Breast epithelium (tissue), 4 donors: ENCODE data around the gene LIPG. TPM values are rescaled to one million over a fixed set of nuclear protein-coding genes. Genes with fewer than 3 reads are reported as not detected.
"Not testable (repeated sequence)": the region's sequence is repeated elsewhere in the genome, so short reads cannot be mapped to it uniquely, and the experiment has no call there.

Experiments used
- DNase-seq, 2 donors: peaks; one replicate each; pipeline ENCODE4 v3.0.0-alpha.2; 2019; ENCODE audit warnings: low spot score in 2 of 2
- H3K27ac ChIP-seq, 2 donors: fragments of 200-600 bp; sonication (generic) in 1 of 2; one replicate each; pipeline ENCODE4 v1.5.1; 2016 to 2019; ENCODE audit warnings: mild to moderate bottlenecking in 1 of 2
- H3K27me3 ChIP-seq, 2 donors: fragments of 200-600 bp; sonication (generic) in 1 of 2; one replicate each; pipeline versions ENCODE4 v1.5.1 to v1.6.0; 2017 to 2019; ENCODE audit warnings: control low read depth in 1 of 2, mild to moderate bottlenecking in 1 of 2
- H3K36me3 ChIP-seq: fragments of 200-600 bp; one replicate; pipeline ENCODE4 v1.5.1; 2019
- H3K4me1 ChIP-seq, 2 donors: fragments of 200-600 bp; sonication (generic); one replicate each; pipeline ENCODE4 v1.5.1; 2016 to 2019; ENCODE audit warnings: control low read depth in 1 of 2
- H3K4me3 ChIP-seq, 3 donors: fragments of 200-600 bp; sonication (generic); 1 replicate in 2 of 3; 2 replicates in 1 of 3; pipeline ENCODE4 v1.5.1; 2016 to 2019; ENCODE audit warnings: mild to moderate bottlenecking in 3 of 3, moderate library complexity in 2 of 3
- H3K9me3 ChIP-seq, 2 donors: fragments of 200-600 bp; sonication (generic) in 1 of 2; one replicate each; pipeline ENCODE4 v1.5.1; 2016 to 2019; ENCODE audit warnings: control low read depth in 1 of 2
- POLR2A ChIP-seq: fragments of 450-650 bp; IDR thresholded peaks from one replicate; pipeline ENCODE4 v1.6.1; 2016; ENCODE audit warnings: antibody characterized with exemption, mild to moderate bottlenecking, moderate library complexity
- POLR2AphosphoS5 ChIP-seq, 3 donors: sonication (generic); formaldehyde crosslinking; IDR thresholded peaks; one replicate each; pipeline ENCODE4 v1.6.1; 2017; ENCODE audit warnings: antibody characterized with exemption in 3 of 3
- intact Hi-C: fragments of 100-400 bp; cut with DNase I; formaldehyde crosslinking; loops from one replicate; pipeline ENCODE4 v1.15.1; 2023; ENCODE audit warnings: low total_unique reads
- total RNA-seq, 3 donors: library from RNA; depleted of rRNA; stranded (reverse); fragments of >200 nt; gene quantifications; one replicate each; pipeline ENCODE4 v1.1.0, GENCODE V29; 2016
- TF ChIP-seq, protein P1 (sequence below), 3 donors: fragments of 450-650 bp; IDR thresholded peaks; one replicate each; pipeline ENCODE4 v1.5.1; 2016 to 2017; ENCODE audit warnings: antibody characterized with exemption in 3 of 3, mild to moderate bottlenecking in 3 of 3, moderate library complexity in 3 of 3

LIPG gene
- total RNA-seq, 3 donors from 2014 or later: 0.16 to 1.6 (median 0.44) TPM

DNA sequence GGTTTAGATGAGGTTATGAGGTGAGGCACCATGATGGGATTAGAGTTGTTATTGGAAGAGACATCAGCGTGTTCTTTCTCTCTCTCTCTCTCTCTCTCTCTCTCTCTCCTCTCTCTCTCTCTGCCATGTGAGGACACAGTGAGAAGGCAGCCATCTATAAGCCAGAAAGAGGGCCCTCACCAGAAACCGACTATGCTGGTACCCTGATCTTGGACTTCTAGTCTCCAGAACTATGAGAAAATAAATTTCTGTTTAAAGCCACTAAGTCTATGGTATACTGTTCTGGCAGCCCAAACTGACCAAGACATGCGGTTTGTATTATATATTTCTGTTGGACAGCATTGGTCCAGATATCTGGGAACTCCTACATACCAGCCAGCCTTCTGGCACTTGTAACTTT is 3.5 kb upstream of the LIPG start:
- peaks cover 0 to 16% of the 10 kb centered on the region in 2 donors for H3K27me3 ChIP-seq
- intact Hi-C loops: no loop called here

DNA sequence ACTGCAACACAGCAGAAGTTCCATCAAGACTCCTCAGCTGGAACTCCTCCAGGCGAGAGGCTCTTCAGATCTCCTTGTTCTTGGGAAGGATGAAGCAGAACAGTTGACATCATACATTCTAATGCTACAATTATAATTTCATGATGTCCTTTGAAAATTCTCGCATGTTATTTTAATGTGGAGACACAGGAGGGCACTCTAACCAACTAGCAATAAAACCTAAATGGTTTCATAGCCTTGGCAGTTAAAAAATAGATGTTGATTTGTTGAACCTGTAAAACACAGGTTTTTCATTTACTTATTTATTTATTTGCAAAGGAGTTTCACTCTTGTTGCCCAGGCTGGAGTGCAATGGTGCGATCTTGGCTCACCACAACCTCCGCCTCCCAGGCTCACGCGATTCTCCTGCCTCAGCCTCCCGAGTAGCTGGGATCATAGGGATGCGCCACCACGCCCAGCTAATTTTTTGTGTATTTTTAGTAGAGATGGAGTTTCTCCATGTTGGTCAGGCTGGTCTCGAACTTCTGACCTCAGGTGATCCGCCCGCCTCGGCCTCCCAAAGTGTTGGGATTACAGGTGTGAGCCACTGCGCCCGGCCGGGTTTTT is 2.4 kb upstream of the LIPG start:
- H3K4me3 ChIP-seq, H3K36me3 ChIP-seq, H3K4me1 ChIP-seq, H3K27ac ChIP-seq, H3K9me3 ChIP-seq, intact Hi-C loops, DNase-seq: not testable (repeated sequence)
- peaks cover 0 to 21% of the 10 kb centered on the region in 2 donors for H3K27me3 ChIP-seq
- TF ChIP-seq, protein P1, sequence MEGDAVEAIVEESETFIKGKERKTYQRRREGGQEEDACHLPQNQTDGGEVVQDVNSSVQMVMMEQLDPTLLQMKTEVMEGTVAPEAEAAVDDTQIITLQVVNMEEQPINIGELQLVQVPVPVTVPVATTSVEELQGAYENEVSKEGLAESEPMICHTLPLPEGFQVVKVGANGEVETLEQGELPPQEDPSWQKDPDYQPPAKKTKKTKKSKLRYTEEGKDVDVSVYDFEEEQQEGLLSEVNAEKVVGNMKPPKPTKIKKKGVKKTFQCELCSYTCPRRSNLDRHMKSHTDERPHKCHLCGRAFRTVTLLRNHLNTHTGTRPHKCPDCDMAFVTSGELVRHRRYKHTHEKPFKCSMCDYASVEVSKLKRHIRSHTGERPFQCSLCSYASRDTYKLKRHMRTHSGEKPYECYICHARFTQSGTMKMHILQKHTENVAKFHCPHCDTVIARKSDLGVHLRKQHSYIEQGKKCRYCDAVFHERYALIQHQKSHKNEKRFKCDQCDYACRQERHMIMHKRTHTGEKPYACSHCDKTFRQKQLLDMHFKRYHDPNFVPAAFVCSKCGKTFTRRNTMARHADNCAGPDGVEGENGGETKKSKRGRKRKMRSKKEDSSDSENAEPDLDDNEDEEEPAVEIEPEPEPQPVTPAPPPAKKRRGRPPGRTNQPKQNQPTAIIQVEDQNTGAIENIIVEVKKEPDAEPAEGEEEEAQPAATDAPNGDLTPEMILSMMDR (IDR thresholded peaks at IDR 0.05): peak in 2 of 3 donors; percentile 37 to 42

More for the DNA sequence above, 3.5 kb upstream of the LIPG start:
- Histone ChIP-seq H3K27ac (no peak overlapping the region), H3K9me3 (no peaks in the 10 kb centered on the region), H3K36me3 (no peaks in the 10 kb centered on the region), H3K4me1 (peaks cover 0 to 9% of the 10 kb centered on the region in 2 donors), H3K4me3 (no peak overlapping the region)
- no peak for DNase-seq
- TF ChIP-seq, protein P1 (IDR thresholded peaks at IDR 0.05): no peak
- TF ChIP-seq POLR2A (no peak), POLR2AphosphoS5 (IDR thresholded peaks at IDR 0.05) (no peak)

- peaks cover 0 to 9% of the 10 kb centered on the region in 2 donors for H3K4me1 ChIP-seq
- H3K4me3 ChIP-seq: peak overlapping the region in 2 of 3 donors; percentile 47 to 65
- no peaks in the 10 kb centered on the region for H3K9me3 ChIP-seq
- intact Hi-C loops: no loop called here
- no peak for TF ChIP-seq POLR2AphosphoS5 (IDR thresholded peaks at IDR 0.05)
- TF ChIP-seq, protein P1 (IDR thresholded peaks at IDR 0.05): no peak
- no peak for TF ChIP-seq POLR2A
- H3K27me3 ChIP-seq: peaks cover 0 to 21% of the 10 kb centered on the region in 2 donors
- no peak for DNase-seq
- H3K27ac ChIP-seq: no peak overlapping the region
- H3K36me3 ChIP-seq: no peaks in the 10 kb centered on the region
These were observed 1.6 kb upstream of the LIPG start for GRCh38 chr18:49560277-49560623.

- TF ChIP-seq POLR2AphosphoS5 (IDR thresholded peaks at IDR 0.05) (no peak), POLR2A (no peak)
- TF ChIP-seq, protein P1 (IDR thresholded peaks at IDR 0.05): no peak
- Histone ChIP-seq H3K27ac (no peak overlapping the region), H3K9me3 (no peaks in the 10 kb centered on the region), H3K4me1 (peaks cover 0 to 9% of the 10 kb centered on the region in 2 donors), H3K27me3 (peaks cover 0 to 21% of the 10 kb centered on the region in 2 donors), H3K36me3 (no peaks in the 10 kb centered on the region), H3K4me3 (peak overlapping the region; percentile 32 to 65 (median 47))
- intact Hi-C loops: no loop called here
- no peak for DNase-seq
These were observed 1.1 kb upstream of the LIPG start for GRCh38 chr18:49560624-49561288.

DNA sequence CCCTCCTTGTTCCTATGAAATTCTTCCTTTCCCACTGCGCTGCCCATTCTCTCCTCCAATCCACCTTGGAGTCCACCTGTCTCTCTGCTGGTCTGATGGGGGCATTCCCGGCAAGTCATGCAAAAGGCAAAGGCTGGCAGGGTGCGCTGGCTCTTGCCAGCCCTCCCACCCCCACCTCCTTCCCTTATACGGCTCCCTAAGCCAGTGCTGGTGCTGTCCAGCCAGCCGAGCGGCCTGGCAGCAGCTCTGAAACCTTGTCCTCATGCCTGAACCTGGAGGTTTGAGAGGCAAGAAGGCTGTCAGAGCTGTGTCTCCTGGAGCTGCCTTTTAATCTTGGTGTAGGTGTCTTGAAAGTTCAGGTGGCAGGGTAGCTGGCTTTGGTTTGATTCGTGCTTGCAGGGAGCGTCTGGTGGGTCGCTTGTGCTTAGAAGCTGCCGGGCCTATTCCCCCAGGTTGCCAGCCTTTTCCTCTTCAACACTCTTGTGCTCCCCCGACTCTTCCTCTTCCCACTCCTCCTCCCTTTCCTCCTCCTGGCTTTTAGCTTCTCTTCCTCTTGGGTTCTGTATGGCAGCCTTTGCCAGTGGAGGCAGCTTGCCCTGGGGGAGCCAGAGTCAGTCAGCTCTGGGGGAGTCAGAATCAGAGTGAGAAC is 748 bp downstream of the LIPG start:
- Histone ChIP-seq H3K27ac (no peak overlapping the region), H3K27me3 (peaks cover 0 to 21% of the 10 kb centered on the region in 2 donors), H3K9me3 (no peaks in the 10 kb centered on the region), H3K4me3 (peak overlapping the region in 2 of 3 donors; percentile 47 to 65), H3K4me1 (peaks cover 0 to 9% of the 10 kb centered on the region in 2 donors), H3K36me3 (no peaks in the 10 kb centered on the region)
- TF ChIP-seq POLR2AphosphoS5 (IDR thresholded peaks at IDR 0.05): no peak
- TF ChIP-seq, protein P1 (IDR thresholded peaks at IDR 0.05): no peak
- no peak for TF ChIP-seq POLR2A
- intact Hi-C loops: no loop called here
- DNase-seq: no peak
